ENCODE results near the gene DLGAP1.

Gene DLGAP1

DNA sequence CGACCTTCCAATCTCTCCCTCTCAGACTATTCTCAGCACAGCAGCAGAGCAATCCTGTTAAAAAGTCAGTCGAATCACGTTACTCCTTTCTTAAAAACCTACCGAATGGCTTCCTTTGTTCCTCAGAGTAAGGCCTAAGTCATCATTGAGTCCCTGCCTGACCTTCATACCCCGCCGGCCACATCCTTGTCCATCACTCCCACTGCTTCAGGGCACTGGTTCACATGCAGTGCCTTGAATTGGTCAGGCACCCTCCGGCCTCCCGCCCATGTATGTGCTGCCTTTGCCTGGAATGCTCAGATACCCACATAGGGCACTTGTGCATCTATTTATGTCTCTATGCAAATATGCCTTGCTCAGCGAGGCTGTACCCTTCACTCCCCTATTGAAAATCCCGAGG lies 206.4 kb downstream of the DLGAP1 start:
- Mint-ChIP-seq H3K4me3 (no peak overlapping the region), H3K9me3 (peaks cover 11% of the 10 kb centered on the region), H3K27ac (no peak overlapping the region), H3K4me1 (no peaks in the 10 kb centered on the region), H3K36me3 (no peaks in the 10 kb centered on the region)
- no peak for ATAC-seq
- no peak for DNase-seq (ENCODE audit: low spot score in 2 of 2)

DNA sequence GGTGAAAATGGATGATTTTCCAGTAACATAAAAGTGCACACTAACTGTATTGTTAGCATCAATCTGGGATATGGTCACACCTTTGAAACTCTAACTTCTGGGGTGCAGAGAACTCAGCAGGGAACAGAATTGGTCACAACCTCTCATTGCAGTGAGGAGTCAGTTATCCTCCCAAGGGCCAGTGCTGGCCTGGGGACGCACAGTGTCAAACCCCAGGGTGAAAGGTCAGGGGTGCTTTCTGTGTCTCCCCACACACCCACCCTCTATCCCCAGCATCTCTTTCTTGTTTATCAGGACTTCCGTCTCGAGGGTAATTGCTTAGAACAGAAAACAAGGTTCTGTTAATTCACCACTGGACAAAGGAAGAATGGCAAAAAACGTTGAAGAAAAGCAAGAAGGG lies 208.7 kb downstream of the DLGAP1 start:
- Mint-ChIP-seq H3K27ac (no peak overlapping the region), H3K4me1 (no peaks in the 10 kb centered on the region), H3K36me3 (no peaks in the 10 kb centered on the region), H3K4me3 (no peak overlapping the region), H3K9me3 (peaks cover 11% of the 10 kb centered on the region)
- DNase-seq (ENCODE audit: low spot score in 2 of 2) (no peak), ATAC-seq (no peak)

DNA sequence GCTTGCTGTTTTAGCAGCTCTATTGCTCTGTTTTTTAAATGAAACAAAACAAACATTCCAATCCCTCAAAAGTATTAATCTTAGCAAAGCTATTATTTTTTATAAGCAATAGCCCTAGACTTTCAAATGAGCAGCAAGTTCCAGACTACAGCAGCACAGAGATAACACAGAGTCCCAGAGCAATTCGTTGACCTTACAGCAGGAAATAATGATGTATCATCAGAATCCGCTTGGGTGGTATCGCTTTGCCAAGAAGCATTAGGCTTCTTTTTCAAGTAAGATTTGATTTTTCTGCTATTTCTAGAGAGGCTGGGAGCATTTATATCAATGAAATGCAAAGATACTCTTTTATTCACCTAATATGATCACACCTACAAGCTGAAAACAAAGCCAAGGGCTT lies 209.7 kb downstream of the DLGAP1 start:
- no peaks in the 10 kb centered on the region for H3K4me1 Mint-ChIP-seq
- no peak overlapping the region for H3K27ac Mint-ChIP-seq
- ATAC-seq (no peak), DNase-seq (ENCODE audit: low spot score in 2 of 2) (no peak)
- no peak overlapping the region for H3K4me3 Mint-ChIP-seq
- H3K36me3 Mint-ChIP-seq: no peaks in the 10 kb centered on the region
- H3K9me3 Mint-ChIP-seq: peaks cover 11% of the 10 kb centered on the region

DNA sequence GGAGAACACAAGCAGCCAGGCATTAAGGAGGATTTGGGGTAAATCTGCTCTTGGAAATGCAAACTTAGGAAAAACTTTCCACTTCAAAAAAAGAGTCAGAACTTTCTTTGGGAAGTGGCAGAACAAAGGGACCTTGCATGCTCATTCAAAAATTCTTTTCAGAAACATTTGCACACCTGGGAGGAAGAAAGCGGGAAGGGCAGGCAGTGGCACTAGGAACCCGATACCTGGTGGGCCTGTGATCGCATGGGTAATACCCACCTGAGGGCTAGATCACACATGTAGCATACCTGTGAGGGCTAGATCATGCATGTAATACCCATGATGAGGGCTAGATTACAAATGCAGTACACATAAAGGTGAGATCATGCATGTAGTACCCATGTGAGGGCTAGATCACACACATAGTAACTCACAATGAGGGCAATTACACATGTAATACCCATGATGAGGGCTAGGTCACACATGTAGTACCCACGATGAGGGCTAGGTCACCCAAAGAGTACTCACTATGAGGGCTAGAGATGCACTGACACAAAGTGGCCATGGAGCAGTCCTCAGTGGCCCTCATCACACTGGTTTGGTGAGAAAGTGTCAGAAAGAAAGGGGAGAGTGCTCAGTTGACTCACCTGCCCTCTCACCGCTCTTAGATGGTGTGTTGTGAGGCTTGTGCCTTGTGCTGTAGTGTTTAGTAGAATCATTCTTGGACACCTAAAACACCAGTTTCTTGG lies 212.5 kb downstream of the DLGAP1 start:
- no peak for DNase-seq (ENCODE audit: low spot score in 2 of 2)
- Mint-ChIP-seq H3K27ac (no peak overlapping the region), H3K4me3 (no peak overlapping the region), H3K9me3 (peaks cover 3% of the 10 kb centered on the region), H3K4me1 (no peaks in the 10 kb centered on the region), H3K36me3 (no peaks in the 10 kb centered on the region)
- no peak for ATAC-seq

DNA sequence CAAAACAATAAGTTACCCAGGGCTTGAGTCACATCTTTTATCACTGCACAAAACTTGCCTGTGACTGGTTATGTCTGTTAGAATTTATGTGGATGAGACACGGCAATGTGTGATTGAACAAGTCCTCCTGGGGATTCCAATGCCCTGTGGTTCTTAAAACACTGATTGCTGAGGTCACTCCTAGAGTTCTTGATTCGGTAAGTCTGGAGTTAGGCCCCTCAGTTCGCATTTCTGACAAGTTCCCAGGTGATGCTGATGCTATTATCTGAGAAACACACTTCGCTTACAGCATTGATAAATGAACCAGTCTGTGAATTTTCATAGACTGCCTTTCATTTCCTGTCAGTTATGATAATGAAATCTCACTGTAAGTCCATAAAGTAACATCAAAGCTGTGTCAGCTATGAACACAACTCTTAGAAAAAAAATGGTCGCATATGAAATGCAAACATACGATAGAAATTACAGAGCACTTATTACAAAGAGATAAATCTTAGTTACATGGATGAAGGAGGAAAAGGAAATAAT lies 214.0 kb downstream of the DLGAP1 start:
- DNase-seq (ENCODE audit: low spot score in 2 of 2): no peak
- H3K27ac Mint-ChIP-seq: no peak overlapping the region
- H3K36me3 Mint-ChIP-seq: no peaks in the 10 kb centered on the region
- no peaks in the 10 kb centered on the region for H3K9me3 Mint-ChIP-seq
- H3K4me1 Mint-ChIP-seq: no peaks in the 10 kb centered on the region
- ATAC-seq: no peak
- no peak overlapping the region for H3K4me3 Mint-ChIP-seq

DNA sequence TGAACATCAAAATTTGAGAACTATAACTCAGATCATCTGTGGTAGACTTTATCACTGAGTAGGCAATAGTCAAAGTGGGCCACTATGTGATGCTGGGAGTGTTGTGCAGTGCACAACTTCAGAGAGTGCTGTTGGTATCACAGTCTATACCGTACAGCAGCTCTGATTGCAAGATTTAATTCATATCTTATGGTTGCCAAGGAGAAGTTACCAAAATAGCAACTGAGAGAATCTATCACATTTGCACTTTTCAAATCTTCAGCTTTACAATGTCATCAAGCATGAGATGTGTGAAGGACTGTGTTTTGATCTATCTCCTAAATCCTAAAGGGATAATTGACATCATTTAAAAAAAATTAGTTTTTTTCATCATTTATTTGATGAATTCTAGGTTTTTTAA lies 216.1 kb downstream of the DLGAP1 start:
- ATAC-seq (no peak), DNase-seq (ENCODE audit: low spot score in 2 of 2) (no peak)
- Mint-ChIP-seq H3K27ac (no peak overlapping the region), H3K36me3 (no peaks in the 10 kb centered on the region), H3K4me1 (no peaks in the 10 kb centered on the region), H3K4me3 (no peak overlapping the region), H3K9me3 (peaks cover 2% of the 10 kb centered on the region)

DNA sequence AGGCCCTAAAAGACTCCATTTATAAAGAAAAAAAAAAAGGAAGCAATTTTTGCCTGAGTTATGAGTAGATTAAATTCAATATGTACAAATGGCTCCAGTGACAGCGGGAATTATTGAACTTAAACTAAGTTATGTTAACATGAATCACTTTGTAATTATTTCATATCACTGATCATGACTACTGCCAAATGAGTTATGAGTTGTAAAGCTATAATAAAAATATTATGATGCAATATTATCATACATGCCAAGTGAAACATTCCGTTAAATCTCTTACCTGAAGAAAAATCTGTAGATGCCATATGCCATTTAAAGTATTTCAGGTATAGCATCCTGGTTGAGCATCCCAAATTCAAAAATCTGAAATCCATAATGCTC lies 217.5 kb downstream of the DLGAP1 start:
- no peak for DNase-seq (ENCODE audit: low spot score in 2 of 2)
- ATAC-seq: no peak
- no peak overlapping the region for H3K4me3 Mint-ChIP-seq
- peaks cover 2% of the 10 kb centered on the region for H3K9me3 Mint-ChIP-seq
- no peak overlapping the region for H3K27ac Mint-ChIP-seq
- no peaks in the 10 kb centered on the region for H3K36me3 Mint-ChIP-seq
- no peaks in the 10 kb centered on the region for H3K4me1 Mint-ChIP-seq

DNA sequence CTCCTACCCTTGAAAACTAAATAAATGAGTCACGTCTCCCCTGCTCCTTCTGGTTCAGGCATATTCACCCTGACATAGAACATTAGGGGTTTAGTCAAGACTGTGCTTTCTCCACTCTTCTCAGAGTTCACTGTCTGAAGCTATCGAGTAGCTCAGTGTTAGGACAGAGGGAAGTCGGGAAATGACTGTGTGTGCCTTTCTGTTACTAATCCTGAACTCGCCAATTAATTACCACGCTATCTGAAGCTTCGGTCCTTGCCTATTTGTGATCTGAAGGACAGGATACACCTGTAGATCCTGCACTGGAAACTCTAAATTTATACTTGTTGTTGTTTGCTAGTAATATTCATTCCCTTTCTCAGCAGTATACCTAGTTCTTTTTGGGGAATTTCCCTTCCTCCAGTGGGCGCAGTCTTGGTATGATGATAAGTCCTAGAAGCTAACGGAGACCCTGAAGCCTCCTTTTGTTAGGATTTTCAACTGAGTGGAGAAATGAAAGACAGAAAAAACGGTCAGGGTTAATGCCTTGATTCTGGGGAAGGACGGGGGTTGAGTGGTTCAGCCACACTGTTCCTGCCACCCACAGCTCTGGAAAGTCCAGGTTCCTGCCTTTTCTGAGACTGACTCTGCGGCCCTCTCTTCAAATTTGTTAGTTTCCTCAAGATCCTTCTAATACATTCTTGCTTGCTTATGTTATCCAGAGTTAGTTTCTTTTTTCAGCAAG lies 218.0 kb downstream of the DLGAP1 start:
- H3K27ac Mint-ChIP-seq: no peak overlapping the region
- peaks cover 2% of the 10 kb centered on the region for H3K9me3 Mint-ChIP-seq
- no peak overlapping the region for H3K4me3 Mint-ChIP-seq
- ATAC-seq: no peak
- no peaks in the 10 kb centered on the region for H3K4me1 Mint-ChIP-seq
- DNase-seq (ENCODE audit: low spot score in 2 of 2): no peak
- no peaks in the 10 kb centered on the region for H3K36me3 Mint-ChIP-seq

DNA sequence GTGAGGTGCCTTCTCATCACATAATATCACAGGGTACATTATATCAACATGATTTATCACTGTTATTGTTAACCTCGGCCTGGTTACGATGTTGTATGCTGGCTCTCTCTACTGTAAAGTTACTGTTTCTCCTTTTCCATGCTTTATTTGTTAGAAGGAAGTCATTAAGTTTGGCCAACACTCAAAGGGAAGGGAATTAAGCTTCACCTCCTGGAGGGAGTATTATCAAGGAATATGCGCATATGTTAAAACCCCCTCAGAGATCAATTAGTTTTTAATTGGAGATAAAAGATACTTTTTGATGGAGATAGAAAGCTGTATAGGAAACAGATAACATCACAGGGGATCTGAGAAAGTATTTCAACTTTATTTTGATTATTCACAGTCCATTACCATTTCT lies 221.6 kb downstream of the DLGAP1 start:
- no peak for ATAC-seq
- peaks cover 15% of the 10 kb centered on the region for H3K9me3 Mint-ChIP-seq

DNA sequence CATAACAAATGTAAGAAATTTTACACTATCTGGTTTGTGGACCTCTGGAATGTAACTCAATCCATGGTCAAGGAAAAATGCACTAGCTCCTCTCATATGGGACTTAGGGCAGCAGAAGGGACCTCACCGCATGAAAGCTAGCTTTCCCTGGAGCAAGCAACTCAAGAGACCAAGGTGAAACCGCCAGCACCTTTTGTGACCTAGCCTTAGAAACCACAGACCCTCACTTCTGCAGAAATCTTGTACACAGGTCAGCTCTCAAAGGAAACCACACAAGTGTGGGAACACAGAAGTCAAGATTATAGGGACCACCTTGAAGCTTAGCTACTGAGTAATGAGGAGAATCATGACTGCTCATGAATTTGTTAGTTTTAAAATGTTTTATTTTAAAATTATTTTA lies 222.5 kb downstream of the DLGAP1 start:
- H3K36me3 Mint-ChIP-seq: no peaks in the 10 kb centered on the region
- H3K4me1 Mint-ChIP-seq: no peaks in the 10 kb centered on the region
- no peak for ATAC-seq
- H3K9me3 Mint-ChIP-seq: peaks cover 17% of the 10 kb centered on the region
- DNase-seq (ENCODE audit: low spot score in 2 of 2): no peak
- H3K27ac Mint-ChIP-seq: no peak overlapping the region
- H3K4me3 Mint-ChIP-seq: no peak overlapping the region

More for the DNA sequence above, 221.6 kb downstream of the DLGAP1 start:
- no peak overlapping the region for H3K27ac Mint-ChIP-seq
- no peaks in the 10 kb centered on the region for H3K36me3 Mint-ChIP-seq
- no peak for DNase-seq (ENCODE audit: low spot score in 2 of 2)
- no peak overlapping the region for H3K4me3 Mint-ChIP-seq
- H3K4me1 Mint-ChIP-seq: no peaks in the 10 kb centered on the region

DNA sequence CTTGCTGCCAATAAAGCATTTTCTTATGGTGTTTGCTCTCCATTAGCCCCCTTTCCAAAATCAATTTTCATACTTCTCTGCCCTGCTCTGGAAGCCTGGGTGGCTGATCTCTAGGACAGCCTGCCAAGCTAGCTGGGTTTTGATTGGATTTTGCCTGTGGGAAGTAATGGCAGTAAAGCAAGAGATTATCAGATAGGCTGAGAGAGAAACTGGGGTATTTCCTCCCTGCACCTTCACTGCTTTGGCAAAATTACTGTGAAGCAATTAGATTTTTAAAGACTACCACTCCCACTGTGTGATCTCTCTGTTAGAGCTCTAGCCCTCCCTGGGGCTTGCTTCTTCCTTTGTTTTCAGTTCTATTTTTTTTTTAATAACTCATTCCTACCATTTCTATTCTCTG lies 223.8 kb downstream of the DLGAP1 start:
- Mint-ChIP-seq H3K27ac (no peak overlapping the region), H3K4me1 (no peaks in the 10 kb centered on the region), H3K36me3 (no peaks in the 10 kb centered on the region), H3K9me3 (peaks cover 20% of the 10 kb centered on the region), H3K4me3 (no peak overlapping the region)
- DNase-seq (ENCODE audit: low spot score in 2 of 2) (no peak), ATAC-seq (no peak)

DNA sequence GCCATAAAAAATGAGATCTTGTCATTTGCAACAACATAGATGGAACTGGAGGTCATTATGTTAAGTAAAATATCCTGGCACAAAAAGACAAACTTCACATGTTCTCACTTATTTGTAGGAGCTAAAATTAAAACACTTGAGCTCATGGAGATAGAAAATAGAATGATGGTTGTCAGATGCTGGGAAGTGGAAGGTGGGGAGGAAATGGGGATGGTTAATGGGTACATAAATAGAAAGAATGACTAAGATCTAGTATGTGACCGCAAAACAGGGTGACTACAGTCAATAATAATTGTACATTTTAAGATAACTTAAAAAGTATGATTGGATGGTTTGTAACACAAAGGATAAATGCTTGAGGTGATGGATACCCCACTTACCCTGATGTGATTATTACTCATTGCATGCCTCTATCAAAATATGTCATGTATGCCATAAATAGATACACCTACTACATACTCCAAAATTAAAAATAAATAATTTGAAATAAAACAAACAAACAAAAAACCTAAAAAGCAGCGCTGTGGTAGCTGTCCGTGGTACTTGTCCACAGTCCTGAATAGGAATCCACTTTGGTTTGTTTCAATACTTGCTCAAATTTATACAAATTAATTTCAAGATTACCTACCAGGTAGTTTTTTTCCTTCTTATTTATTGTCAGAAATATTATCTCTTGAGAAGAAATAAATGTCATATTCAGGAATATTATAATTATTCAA lies 224.5 kb downstream of the DLGAP1 start:
- DNase-seq (ENCODE audit: low spot score in 2 of 2): no peak
- H3K36me3 Mint-ChIP-seq: no peaks in the 10 kb centered on the region
- H3K4me3 Mint-ChIP-seq: no peak overlapping the region
- ATAC-seq: no peak
- peaks cover 23% of the 10 kb centered on the region for H3K9me3 Mint-ChIP-seq
- H3K4me1 Mint-ChIP-seq: no peaks in the 10 kb centered on the region
- H3K27ac Mint-ChIP-seq: no peak overlapping the region

DNA sequence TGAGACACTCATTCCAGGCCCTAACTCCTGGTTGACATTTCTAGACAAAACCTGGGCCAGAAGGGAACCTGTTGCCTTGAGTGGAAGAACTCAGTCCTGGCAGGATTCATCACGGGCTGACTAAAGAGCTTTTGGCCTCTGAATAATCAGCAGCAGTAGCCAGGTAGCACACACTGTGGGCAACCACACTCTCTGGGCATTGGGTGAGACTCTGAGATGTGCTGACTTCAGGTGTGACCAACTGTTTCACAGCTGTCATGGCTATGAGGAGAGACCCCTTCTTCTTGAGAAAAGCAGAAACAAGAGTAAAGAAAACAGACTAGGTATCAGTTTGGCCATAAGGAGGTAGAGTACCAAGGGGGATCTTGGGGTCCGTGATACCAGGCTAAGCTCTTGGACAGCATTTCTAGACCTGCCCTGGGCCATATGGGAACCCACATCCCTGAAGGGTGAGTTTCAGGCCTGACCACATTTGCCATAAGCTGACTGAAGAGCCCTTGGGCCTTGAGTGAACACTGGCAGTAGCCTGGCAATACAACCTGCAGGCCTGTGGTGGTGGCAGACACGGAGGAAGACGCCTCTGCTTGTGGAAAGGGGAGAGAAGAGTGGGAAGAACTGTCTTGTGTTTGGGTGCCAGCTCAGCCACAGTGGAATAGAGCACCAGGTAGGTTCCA lies 230.9 kb downstream of the DLGAP1 start:
- Mint-ChIP-seq H3K4me1 (no peaks in the 10 kb centered on the region), H3K27ac (no peak overlapping the region)

DNA sequence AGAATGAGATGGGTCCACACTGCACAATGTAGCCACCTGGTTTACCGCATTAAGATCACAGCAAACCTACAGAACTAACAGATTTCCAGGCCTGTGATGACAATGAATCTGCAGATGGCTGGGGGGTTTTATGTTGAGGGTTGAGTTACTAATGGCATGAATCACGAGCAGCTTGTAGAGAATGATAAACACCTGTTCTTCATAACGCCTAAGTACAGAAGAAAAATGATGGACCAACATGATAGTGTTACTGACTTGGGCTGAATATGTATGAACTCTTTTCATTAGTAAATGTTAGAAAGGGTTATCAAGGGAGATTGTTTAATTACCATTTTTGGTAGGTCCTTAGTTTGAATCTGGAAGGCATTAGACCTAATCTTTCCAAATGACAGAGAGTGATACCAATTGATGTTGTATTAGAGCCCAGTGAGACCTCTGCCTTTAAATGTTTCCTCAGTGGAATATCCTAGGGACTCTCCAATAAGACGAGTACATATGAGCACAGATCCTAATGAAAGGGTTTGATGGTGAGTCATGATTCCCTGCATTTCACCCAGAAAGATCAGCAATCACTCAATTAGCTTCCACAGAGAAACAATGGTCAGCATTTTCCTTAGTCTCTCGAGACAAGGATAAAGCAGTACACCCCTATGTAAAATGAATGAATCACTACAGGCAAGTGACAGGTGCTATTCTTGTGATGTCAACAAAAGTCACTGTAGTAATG lies 243.8 kb downstream of the DLGAP1 start:
- H3K4me1 Mint-ChIP-seq: no peaks in the 10 kb centered on the region
- peaks cover 22% of the 10 kb centered on the region for H3K9me3 Mint-ChIP-seq
- ATAC-seq: no peak
- H3K36me3 Mint-ChIP-seq: no peaks in the 10 kb centered on the region
- no peak overlapping the region for H3K4me3 Mint-ChIP-seq
- DNase-seq (ENCODE audit: low spot score in 2 of 2): no peak
- H3K27ac Mint-ChIP-seq: no peak overlapping the region

More for the DNA sequence above, 230.9 kb downstream of the DLGAP1 start:
- Mint-ChIP-seq H3K36me3 (no peaks in the 10 kb centered on the region), H3K4me3 (no peak overlapping the region), H3K9me3 (peaks cover 21% of the 10 kb centered on the region)
- DNase-seq (ENCODE audit: low spot score in 2 of 2) (no peak), ATAC-seq (no peak)

DNA sequence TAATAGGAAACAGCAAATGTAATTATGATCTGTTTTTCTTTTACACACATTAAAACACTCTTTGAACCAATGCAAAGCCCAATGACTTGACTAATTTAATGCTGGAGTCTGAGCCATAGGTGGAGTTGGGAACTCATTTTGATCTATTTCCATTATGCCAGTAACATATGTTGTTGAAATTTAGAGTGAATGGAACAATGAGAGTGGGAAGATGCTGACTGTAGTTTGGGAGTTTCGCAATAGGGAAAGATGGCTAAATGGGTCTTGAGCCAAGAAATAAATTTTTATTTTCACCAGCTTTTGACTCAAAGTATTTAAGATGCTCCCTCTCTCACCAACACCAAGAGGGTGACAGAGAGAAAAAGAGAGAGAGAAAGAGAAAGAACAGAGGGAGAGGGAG lies 246.7 kb downstream of the DLGAP1 start:
- ATAC-seq: no peak
- Mint-ChIP-seq H3K4me3 (no peak overlapping the region), H3K36me3 (no peaks in the 10 kb centered on the region), H3K27ac (no peak overlapping the region), H3K4me1 (no peaks in the 10 kb centered on the region), H3K9me3 (peaks cover 26% of the 10 kb centered on the region)
- no peak for DNase-seq (ENCODE audit: low spot score in 2 of 2)

All from stimulated activated effector memory CD8-positive, alpha-beta T cell treated with anti-CD3 and anti-CD28 coated beads, Interleukin-12 subunit alpha, Interleukin-12 subunit beta, amount 100 ng/mL, for 72 hours (primary cell).